ENCODE results near the gene NRCAM.

DNA sequence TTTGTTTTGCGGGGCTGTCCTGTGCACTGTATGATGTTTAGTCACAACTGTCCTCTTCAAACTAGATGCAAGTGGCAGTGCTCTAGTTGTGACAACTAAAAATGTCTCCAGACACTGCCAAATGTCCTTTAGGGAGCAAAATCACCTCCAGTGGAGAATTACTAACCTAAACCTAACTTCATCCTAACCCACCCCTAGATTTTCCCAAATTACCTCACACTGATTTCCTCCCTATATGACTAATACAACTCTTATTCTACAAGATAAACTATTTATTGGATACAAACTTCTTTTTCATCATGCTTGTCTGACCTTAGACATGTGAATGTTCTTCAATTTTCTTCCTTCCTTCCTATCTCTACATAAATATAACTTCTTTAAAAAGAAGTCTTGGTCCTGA lies 43.3 kb upstream of the NRCAM start:
- TF ChIP-seq CTCF (IDR thresholded peaks at IDR 0.05) (no peak), EZH2 (IDR thresholded peaks at IDR 0.05; ENCODE audit: borderline replicate concordance, insufficient read depth, low read depth, low read length, poor library complexity, severe bottlenecking) (no peak)

Measured in B cell (primary cell).